ENCODE measurements around the gene TEN1. TPM values are rescaled to one million over a fixed set of nuclear protein-coding genes. Genes with fewer than 3 reads are reported as not detected.
A peak's percentile ranks its signal among the peaks of the same experiment; 100 is the strongest.

TEN1 gene
- total and polyA plus RNA-seq, 5 donors = 8.5 to 22.5 (median 10.9) TPM

- ATAC-seq (no peak), DNase-seq (peak in 1 of 3 donors; percentile 41)
- intact Hi-C loops (cut with DNase I) = loop anchor here in 1 of 4 donors (5.0 kb wide), 1 partner anchor 101 kb away; no protein-coding TSS in a partner anchor
- Histone ChIP-seq H3K4me3 (ENCODE audit: low read length) (no peak overlapping the region), H3K27ac (ENCODE audit: low read length) (no peak overlapping the region), H3K9me3 (ENCODE audit: control insufficient read depth, low read length) (no peaks in the 10 kb centered on the region), H3K4me1 (ENCODE audit: control insufficient read depth, insufficient read depth, low read length) (no peaks in the 10 kb centered on the region), H3K27me3 (ENCODE audit: control insufficient read depth, insufficient read depth) (no peaks in the 10 kb centered on the region)
- whole genome bisulfite sequencing = 88% methylated on average over 16 of the region's 16 CpGs
Measured at GRCh38 chr17:76007850-76008165, 28.8 kb downstream of the TEN1 start.

- H3K27ac ChIP-seq (ENCODE audit: low read length) = no peak overlapping the region
- H3K4me1 ChIP-seq (ENCODE audit: control insufficient read depth, insufficient read depth, low read length) = no peaks in the 10 kb centered on the region
- H3K27me3 ChIP-seq (ENCODE audit: control insufficient read depth, insufficient read depth) = no peaks in the 10 kb centered on the region
- no peak overlapping the region for H3K4me3 ChIP-seq (ENCODE audit: low read length)
- WGBS = 94% methylated on average over 36 of the region's 36 CpGs
- DNase-seq (peak in 1 of 3 donors; percentile 43), ATAC-seq (no peak)
- no peaks in the 10 kb centered on the region for H3K9me3 ChIP-seq (ENCODE audit: control insufficient read depth, low read length)
- intact Hi-C loops (cut with DNase I) = loop anchor here in 1 of 4 donors (5.0 kb wide), 1 partner anchor 101 kb away; no protein-coding TSS in a partner anchor
Measured at GRCh38 chr17:76008208-76008607, 29.2 kb downstream of the TEN1 start.

GRCh38 chr17:76008630-76009425 lies 29.8 kb downstream of the TEN1 start:
- Histone ChIP-seq H3K27me3 (ENCODE audit: control insufficient read depth, insufficient read depth) (no peaks in the 10 kb centered on the region), H3K27ac (ENCODE audit: low read length) (no peak overlapping the region), H3K4me3 (ENCODE audit: low read length) (no peak overlapping the region), H3K4me1 (ENCODE audit: control insufficient read depth, insufficient read depth, low read length) (no peaks in the 10 kb centered on the region), H3K9me3 (ENCODE audit: control insufficient read depth, low read length) (no peaks in the 10 kb centered on the region)
- peak in 1 of 3 donors; percentile 42 for DNase-seq
- no peak for ATAC-seq
- intact Hi-C loops (cut with DNase I) = loop anchor here in 1 of 4 donors (5.0 kb wide), 1 partner anchor 102 kb away; no protein-coding TSS in a partner anchor
- WGBS = 90% methylated on average over 56 of the region's 56 CpGs

- no peak for ATAC-seq
- no peaks in the 10 kb centered on the region for H3K27me3 ChIP-seq (ENCODE audit: control insufficient read depth, insufficient read depth)
- H3K4me3 ChIP-seq (ENCODE audit: low read length) = no peak overlapping the region
- no peak overlapping the region for H3K27ac ChIP-seq (ENCODE audit: low read length)
- 91% methylated on average over 20 of the region's 20 CpGs for WGBS
- H3K9me3 ChIP-seq (ENCODE audit: control insufficient read depth, low read length) = no peaks in the 10 kb centered on the region
- H3K4me1 ChIP-seq (ENCODE audit: control insufficient read depth, insufficient read depth, low read length) = no peaks in the 10 kb centered on the region
- intact Hi-C loops (cut with DNase I) = loop anchor here in 1 of 4 donors (5.0 kb wide), 1 partner anchor 102 kb away; no protein-coding TSS in a partner anchor
- DNase-seq = peak in 1 of 3 donors; percentile 28
Measured at GRCh38 chr17:76009447-76009846, 30.4 kb downstream of the TEN1 start.

GRCh38 chr17:76009969-76010661 lies 31.1 kb downstream of the TEN1 start:
- intact Hi-C loops (cut with DNase I) = loop anchor here (5.0 to 10.0 kb wide), 2 partner anchors 103 to 285 kb away; no protein-coding TSS in a partner anchor
- 85% methylated on average over 21 of the region's 21 CpGs for WGBS
- Histone ChIP-seq H3K4me3 (ENCODE audit: low read length) (no peak overlapping the region), H3K27ac (ENCODE audit: low read length) (no peak overlapping the region), H3K9me3 (ENCODE audit: control insufficient read depth, low read length) (no peaks in the 10 kb centered on the region), H3K4me1 (ENCODE audit: control insufficient read depth, insufficient read depth, low read length) (no peaks in the 10 kb centered on the region), H3K27me3 (ENCODE audit: control insufficient read depth, insufficient read depth) (no peaks in the 10 kb centered on the region)
- DNase-seq = peak in 1 of 3 donors; percentile 20
- no peak for ATAC-seq

GRCh38 chr17:76011951-76012350 lies 32.9 kb downstream of the TEN1 start:
- Histone ChIP-seq H3K27me3 (ENCODE audit: control insufficient read depth, insufficient read depth) (no peaks in the 10 kb centered on the region), H3K4me1 (ENCODE audit: control insufficient read depth, insufficient read depth, low read length) (no peaks in the 10 kb centered on the region), H3K4me3 (ENCODE audit: low read length) (no peak overlapping the region), H3K9me3 (ENCODE audit: control insufficient read depth, low read length) (no peaks in the 10 kb centered on the region), H3K27ac (ENCODE audit: low read length) (no peak overlapping the region)
- WGBS = 81% methylated on average over 5 of the region's 5 CpGs
- intact Hi-C loops (cut with DNase I) = loop anchor here in 3 of 4 donors (5.0 to 10.0 kb wide), 2 partner anchors 105 to 283 kb away; no protein-coding TSS in a partner anchor
- ATAC-seq (no peak), DNase-seq (peak in 1 of 3 donors; percentile 15)

GRCh38 chr17:76013377-76013932 lies 34.4 kb downstream of the TEN1 start:
- ATAC-seq (no peak), DNase-seq (peak in 1 of 3 donors; percentile 26)
- Histone ChIP-seq H3K9me3 (ENCODE audit: control insufficient read depth, low read length) (no peaks in the 10 kb centered on the region), H3K4me1 (ENCODE audit: control insufficient read depth, insufficient read depth, low read length) (no peaks in the 10 kb centered on the region), H3K27ac (ENCODE audit: low read length) (no peak overlapping the region), H3K27me3 (ENCODE audit: control insufficient read depth, insufficient read depth) (no peaks in the 10 kb centered on the region), H3K4me3 (ENCODE audit: low read length) (no peak overlapping the region)
- intact Hi-C loops (cut with DNase I) = loop anchor here in 3 of 4 donors (5.0 to 10.0 kb wide), 2 partner anchors 106 to 281 kb away; no protein-coding TSS in a partner anchor
- 71% methylated on average over 15 of the region's 15 CpGs for WGBS

- 27% methylated on average over 19 of the region's 19 CpGs for WGBS
- H3K4me3 ChIP-seq (ENCODE audit: low read length) = no peak overlapping the region
- H3K4me1 ChIP-seq (ENCODE audit: control insufficient read depth, insufficient read depth, low read length) = no peaks in the 10 kb centered on the region
- no peaks in the 10 kb centered on the region for H3K27me3 ChIP-seq (ENCODE audit: control insufficient read depth, insufficient read depth)
- peak; percentile 72 to 78 for ATAC-seq
- no peaks in the 10 kb centered on the region for H3K9me3 ChIP-seq (ENCODE audit: control insufficient read depth, low read length)
- DNase-seq = peak; percentile 67 to 87 (median 81)
- intact Hi-C loops (cut with DNase I) = loop anchor here in 3 of 4 donors (5.0 to 10.0 kb wide), 2 partner anchors 107 to 280 kb away; no protein-coding TSS in a partner anchor
- no peak overlapping the region for H3K27ac ChIP-seq (ENCODE audit: low read length)
Measured at GRCh38 chr17:76014100-76014924, 35.3 kb downstream of the TEN1 start.

- WGBS = 83% methylated on average over 26 of the region's 26 CpGs
- Histone ChIP-seq H3K27me3 (ENCODE audit: control insufficient read depth, insufficient read depth) (no peaks in the 10 kb centered on the region), H3K9me3 (ENCODE audit: control insufficient read depth, low read length) (no peaks in the 10 kb centered on the region), H3K27ac (ENCODE audit: low read length) (no peak overlapping the region), H3K4me1 (ENCODE audit: control insufficient read depth, insufficient read depth, low read length) (no peaks in the 10 kb centered on the region), H3K4me3 (ENCODE audit: low read length) (no peak overlapping the region)
- intact Hi-C loops (cut with DNase I) = loop anchor here in 3 of 4 donors (5.0 to 10.0 kb wide), 2 partner anchors 108 to 280 kb away; no protein-coding TSS in a partner anchor
- DNase-seq (peak in 1 of 3 donors; percentile 42), ATAC-seq (no peak)
Measured at GRCh38 chr17:76014925-76015261, 35.9 kb downstream of the TEN1 start.
